H54 (cell line): Measurements from ENCODE around the gene GBA3.

Experiments used
- DNase-seq: peaks from one replicate; pipeline ENCODE4 v3.0.0; 2011; ENCODE audit warnings: low spot score, mixed read lengths; ENCODE audit not compliant: insufficient read length
- FAIRE-seq: peaks from 3 replicates; lab custom pipeline; 2011; peaks lifted over from hg19 to GRCh38; lab: Jason Lieb, UNC
- POLR2A ChIP-seq: IDR thresholded peaks from 2 replicates; pipeline ENCODE4 v1.6.1; 2011; ENCODE audit warnings: low read depth, mild to moderate bottlenecking, low read length

The GBA3 gene

DNA sequence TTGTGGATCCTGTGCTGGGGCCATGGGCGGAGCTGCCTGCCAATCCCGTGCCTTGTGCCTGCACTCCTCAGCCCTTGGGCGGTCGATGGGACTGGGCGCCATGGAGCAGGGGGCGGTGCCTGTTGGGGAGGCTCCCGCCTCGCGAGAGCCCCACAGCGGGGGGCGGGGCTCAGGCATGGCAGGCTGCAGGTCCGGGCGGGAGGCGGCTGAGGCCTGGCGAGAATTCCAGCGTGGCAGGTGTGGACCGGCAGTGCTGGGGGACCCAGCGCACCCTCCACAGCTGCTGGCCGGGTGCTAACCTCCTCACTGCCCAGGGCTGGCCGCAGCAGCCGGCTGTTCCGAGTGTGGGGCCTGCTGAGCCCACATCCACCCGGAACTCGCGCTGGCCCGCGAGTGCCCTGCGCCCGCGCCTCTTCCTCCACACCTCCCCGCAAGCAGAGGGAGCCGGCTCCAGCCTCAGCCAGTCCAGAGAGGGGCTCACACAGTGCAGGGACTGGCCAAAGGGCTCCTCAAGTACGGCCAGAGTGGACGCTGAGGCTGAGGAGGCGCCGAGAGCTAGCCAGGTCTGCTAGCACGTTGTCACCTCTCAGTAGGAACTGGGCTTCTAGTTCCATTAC is 85.9 kb downstream of the GBA3 start:
- FAIRE-seq (no peak), DNase-seq (no peak)
- TF ChIP-seq POLR2A, result no peak

DNA sequence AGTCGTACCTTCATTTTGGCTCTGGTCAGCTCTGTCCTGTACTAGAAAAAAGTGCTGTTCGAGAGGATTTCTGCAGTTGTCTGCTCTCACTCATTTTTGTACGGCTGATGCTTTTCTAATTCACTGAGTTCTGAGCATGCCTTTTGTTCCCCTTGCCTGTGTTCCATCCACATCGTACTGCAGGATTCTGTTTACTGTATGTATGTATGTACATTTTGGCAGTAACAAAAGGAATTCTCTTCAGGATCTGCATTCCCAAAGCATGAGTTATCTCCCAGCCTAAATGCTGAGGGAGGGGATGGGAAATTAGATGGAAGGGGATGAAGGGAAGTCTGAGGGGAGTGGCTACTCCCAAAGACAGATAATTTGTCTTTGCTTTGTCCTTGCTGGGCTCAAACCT is 87.6 kb downstream of the GBA3 start:
- FAIRE-seq (no peak), DNase-seq (no peak)
- TF ChIP-seq POLR2A, result no peak

GRCh38 chr4:22780797-22781196 is 88.1 kb downstream of the GBA3 start:
- no peak for TF ChIP-seq POLR2A
- FAIRE-seq (no peak), DNase-seq (no peak)

DNA sequence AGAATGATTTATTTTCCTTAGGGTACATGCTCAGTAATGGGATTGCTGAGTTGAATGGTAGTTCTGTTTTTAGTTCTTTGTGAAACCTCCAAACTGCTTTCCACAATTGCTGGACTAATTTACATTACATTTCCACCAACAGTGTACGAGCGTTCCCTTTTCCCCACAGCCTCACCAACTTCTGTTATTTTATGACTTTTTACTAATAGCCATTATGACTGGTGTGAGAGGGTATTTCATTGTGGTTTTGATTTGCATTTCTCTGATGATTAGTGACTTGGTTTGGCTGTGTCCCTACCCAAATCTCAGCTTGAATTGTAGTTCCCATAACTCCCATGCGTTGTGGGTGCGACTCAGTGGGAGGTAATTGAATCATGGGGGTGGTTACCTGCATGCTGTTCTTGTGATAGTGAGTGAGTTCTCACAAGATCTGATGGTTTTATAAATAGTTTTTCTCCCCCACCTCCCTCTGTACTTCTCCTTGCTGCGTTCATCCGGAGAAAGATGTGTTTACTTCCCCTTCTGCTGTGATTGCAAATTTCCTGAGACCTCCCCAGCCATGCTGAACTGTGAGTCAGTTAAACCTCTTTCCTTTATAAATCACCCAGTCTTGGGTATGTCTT is 95.1 kb downstream of the GBA3 start:
- no peak for TF ChIP-seq POLR2A
- DNase-seq, result no peak
- no peak for FAIRE-seq

- no peak for TF ChIP-seq POLR2A
- DNase-seq (no peak), FAIRE-seq (no peak)
Measured at GRCh38 chr4:22790631-22791030, 97.9 kb downstream of the GBA3 start.

DNA sequence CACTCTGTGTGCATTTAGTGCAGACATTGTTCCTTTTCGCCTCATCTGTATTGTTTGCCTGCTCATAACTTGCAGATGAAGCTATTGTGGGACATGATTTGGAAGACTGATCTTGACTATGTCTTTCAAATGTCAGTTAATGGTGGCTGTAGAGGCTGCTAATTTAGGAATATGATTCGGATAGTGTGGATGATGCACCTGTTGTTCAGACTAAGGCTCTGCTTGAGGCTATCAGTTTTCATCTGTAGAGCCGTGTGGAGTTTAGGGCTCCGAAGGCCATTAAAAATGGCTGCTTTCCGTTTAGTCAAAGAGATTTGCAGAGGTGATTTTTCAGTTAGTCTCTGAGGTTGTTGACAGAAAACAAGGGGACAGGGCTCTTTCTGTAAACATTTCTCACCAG is 102.0 kb downstream of the GBA3 start:
- FAIRE-seq (no peak), DNase-seq (no peak)
- TF ChIP-seq POLR2A, result no peak

DNA sequence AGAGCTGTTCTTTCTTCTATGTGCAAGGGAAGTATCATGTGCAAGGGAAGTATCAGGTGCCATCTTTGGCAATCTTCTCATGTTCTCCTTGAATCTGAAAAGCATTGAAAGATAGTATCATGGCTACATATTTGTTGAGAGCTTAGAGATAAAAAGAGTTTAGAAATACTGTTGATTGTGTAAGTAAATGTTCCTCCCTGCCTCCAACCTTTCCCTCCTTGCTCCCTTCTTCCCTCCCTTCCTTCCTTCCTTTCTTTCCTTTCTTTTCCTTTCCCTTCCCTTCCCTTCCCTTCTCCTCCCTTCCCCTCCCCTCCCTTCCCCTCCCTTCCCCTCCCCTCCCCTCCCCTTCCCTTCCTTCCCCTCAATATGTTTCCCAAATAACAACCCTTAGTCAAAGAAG is 108.7 kb downstream of the GBA3 start:
- no peak for TF ChIP-seq POLR2A
- no peak for FAIRE-seq

GRCh38 chr4:22802876-22803275 is 110.1 kb downstream of the GBA3 start:
- no peak for TF ChIP-seq POLR2A
- FAIRE-seq (no peak), DNase-seq (no peak)

More for the DNA sequence above, 108.7 kb downstream of the GBA3 start:
- no peak for DNase-seq

DNA sequence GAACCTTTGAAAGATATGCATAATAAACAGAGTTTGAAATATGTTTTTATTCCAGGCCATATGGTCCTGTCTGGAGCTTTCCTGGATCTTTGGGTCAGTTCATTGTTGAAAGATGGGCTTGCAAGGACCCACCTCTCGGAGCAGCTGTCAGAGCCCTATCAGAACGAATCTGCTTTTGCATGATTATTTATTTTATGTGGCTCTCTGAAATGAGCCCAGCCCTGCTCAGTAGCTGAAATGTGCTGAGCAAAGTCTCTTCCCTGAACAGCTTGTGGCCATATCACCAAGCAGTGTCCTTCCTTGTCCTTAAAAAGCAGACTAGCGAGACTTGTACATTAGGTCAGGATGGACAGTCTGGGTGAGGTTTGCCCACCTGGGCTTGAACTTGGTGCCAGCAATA is 110.8 kb downstream of the GBA3 start:
- TF ChIP-seq POLR2A, result no peak
- FAIRE-seq (no peak), DNase-seq (no peak)

- DNase-seq (no peak), FAIRE-seq (no peak)
- no peak for TF ChIP-seq POLR2A
Measured at GRCh38 chr4:22814906-22815305, 122.2 kb downstream of the GBA3 start.

- TF ChIP-seq POLR2A, result no peak
- no peak for DNase-seq
- FAIRE-seq, result no peak
Measured at GRCh38 chr4:22824091-22824490, 131.4 kb downstream of the GBA3 start.

DNA sequence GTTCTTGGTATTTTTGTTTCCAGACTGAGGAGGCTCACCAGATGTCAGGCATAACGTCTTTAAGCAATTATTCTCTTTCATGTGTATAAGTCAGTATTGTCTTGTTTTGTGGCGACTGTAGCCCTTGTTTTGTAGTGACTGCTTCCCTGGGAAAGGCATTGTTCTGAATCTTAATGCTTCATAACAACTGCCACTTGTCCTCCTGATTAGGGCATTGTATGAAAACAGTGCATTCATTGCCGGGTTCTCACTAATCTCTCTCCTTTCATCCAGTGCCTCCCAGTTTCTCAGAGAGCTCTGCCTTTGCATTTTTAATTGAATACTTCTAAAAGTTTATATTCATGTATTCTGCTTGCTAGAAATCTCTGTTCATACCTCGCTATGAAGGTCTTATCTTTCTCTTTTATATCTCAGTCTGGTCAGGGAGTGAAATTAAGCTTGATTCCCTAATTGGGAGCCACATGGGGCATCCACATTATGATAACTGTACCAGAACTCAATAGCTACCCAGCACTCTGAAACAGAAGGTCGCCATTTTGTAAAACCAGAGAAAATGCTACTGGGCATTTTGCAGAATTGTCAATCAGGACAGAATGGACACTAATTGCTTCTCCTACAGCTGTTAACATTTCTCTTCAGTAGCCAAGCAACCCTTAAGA is 149.8 kb downstream of the GBA3 start:
- no peak for TF ChIP-seq POLR2A
- no peak for FAIRE-seq
- DNase-seq, result no peak

- FAIRE-seq (no peak), DNase-seq (no peak)
- no peak for TF ChIP-seq POLR2A
Measured at GRCh38 chr4:22848332-22848731, 155.6 kb downstream of the GBA3 start.

GRCh38 chr4:22850055-22850454 is 157.3 kb downstream of the GBA3 start:
- FAIRE-seq, result no peak
- no peak for TF ChIP-seq POLR2A

GRCh38 chr4:22850630-22851029 is 157.9 kb downstream of the GBA3 start:
- no peak for FAIRE-seq
- no peak for TF ChIP-seq POLR2A
- DNase-seq, result no peak

More at GRCh38 chr4:22850055-22850454, 157.3 kb downstream of the GBA3 start:
- no peak for DNase-seq
